Measurements from ENCODE around the gene MAPK12. TPM values are rescaled to one million over a fixed set of nuclear protein-coding genes. Genes with fewer than 3 reads are reported as not detected.
"Not testable (repeated sequence)": the region's sequence is repeated elsewhere in the genome, so short reads cannot be mapped to it uniquely, and the experiment has no call there.

MAPK12 gene
- total and polyA plus RNA-seq, 2 of the 8 experiments (the other 6 are each of a cell fraction or from before 2014, with no cell fraction given) = 17.3 to 20.3 TPM

- Histone ChIP-seq H3K4me1 (replicated peaks in 1 of 4; ENCODE audit: control insufficient read depth in 3 of 4, insufficient read depth in 4 of 4, low read length in 3 of 4) (peaks cover 2 to 14% (median 9%) of the 10 kb centered on the region in 4 experiments; a peak in 6 of 7 replicates), H3K23me2 (ENCODE audit: low read depth, low read length) (peaks cover 11% of the 10 kb centered on the region; the same call in 1 of the 2 replicates), H3K27me3 (replicated peaks in 1 of 4; ENCODE audit: control insufficient read depth in 3 of 4, extremely low read depth in 1 of 4, insufficient read depth in 3 of 4, low read length in 3 of 4) (peaks cover 22 to 32% (median 31%) of the 10 kb centered on the region in 4 experiments; a peak in 6 of 7 replicates), H3K36me3 (ENCODE audit: control insufficient read depth in 2 of 4, insufficient read depth in 4 of 4, low read length in 3 of 4) (peaks cover 6 to 34% (median 25%) of the 10 kb centered on the region in 4 experiments; a peak in 7 of 8 replicates), H4K20me1 (replicated peaks in 1 of 2; ENCODE audit: control insufficient read depth in 1 of 2, insufficient read depth in 2 of 2, low read length in 2 of 2) (peaks cover 6 to 10% of the 10 kb centered on the region in 2 experiments), H3K9me3 (ENCODE audit: insufficient read depth in 2 of 2, low read depth in 1 of 2, low read length in 1 of 2) (peaks cover 7 to 24% of the 10 kb centered on the region in 2 experiments; a peak in 3 of 4 replicates)
- H2BK20ac ChIP-seq (ENCODE audit: low read length); H2BK15ac ChIP-seq (ENCODE audit: low read length); H3K4ac ChIP-seq (replicated peaks; ENCODE audit: insufficient read length, low read depth, low read length); H4K5ac ChIP-seq (ENCODE audit: insufficient read length, low read depth, low read length); H4K8ac ChIP-seq (ENCODE audit: extremely low read depth, insufficient read depth, low read length); H4K91ac ChIP-seq (replicated peaks; ENCODE audit: insufficient read length, low read length); H3K9ac ChIP-seq (replicated peaks in 1 of 4; ENCODE audit: extremely low read depth in 1 of 4, low read depth in 3 of 4, low read length in 3 of 4); H3K14ac ChIP-seq (ENCODE audit: insufficient read length); FAIRE-seq; H3K79me2 ChIP-seq (ENCODE audit: control insufficient read depth in 1 of 2, insufficient read depth in 2 of 2, low read length in 2 of 2); H2AFZ ChIP-seq (ENCODE audit: low read length); DNase-seq (ENCODE audit: low read depth in 1 of 2, low spot score in 2 of 2); H3K79me1 ChIP-seq (ENCODE audit: low read depth, low read length); H3K23ac ChIP-seq (ENCODE audit: insufficient read length); H2BK120ac ChIP-seq (replicated peaks; ENCODE audit: low read depth, low read length); H3K27ac ChIP-seq (ENCODE audit: low read depth, low read length); H2AK5ac ChIP-seq (ENCODE audit: low read depth, low read length); H3K56ac ChIP-seq (replicated peaks; ENCODE audit: insufficient read length, low read depth, low read length); H2BK12ac ChIP-seq (ENCODE audit: low read depth, low read length); H3K4me3 ChIP-seq (ENCODE audit: extremely low read depth in 1 of 4, insufficient read depth in 2 of 4, low read depth in 3 of 4, low read length in 4 of 4); H3K4me2 ChIP-seq (ENCODE audit: insufficient read depth in 1 of 2, low read depth in 2 of 2, low read length in 2 of 2); H2BK5ac ChIP-seq (ENCODE audit: low read depth, low read length); H3K18ac ChIP-seq (ENCODE audit: extremely low read depth, low read length): not testable (repeated sequence)
- 95% methylated on average over 9 of the region's 11 CpGs; no CpG with 5 or more reads in 1 of the 2 experiments for WGBS, 2 experiments (ENCODE audit: extremely low coverage in 1 of 2, insufficient coverage in 1 of 2, insufficient read length in 1 of 2, insufficient replicate concordance in 2 of 2, low coverage in 1 of 2, low lambda C conversion rate in 2 of 2, missing lambda C conversion rate in 1 of 2)
- CTCF ChIA-PET (ENCODE audit: partially characterized antibody) = interaction anchor here (0.6 to 6.0 kb wide), 15 partner anchors 9 to 166 kb away, joined by 3 to 39 read pairs (median 4); partner anchors contain the start of genes DENND6B and MAPK12
- POLR2A ChIA-PET (ENCODE audit: partially characterized antibody) = interaction anchor here (0.9 to 3.2 kb wide), 6 partner anchors 18 to 68 kb away, joined by 3 to 12 read pairs (median 4); partner anchors contain the start of gene HDAC10
Observed at GRCh38 chr22:50273352-50273751, 11.9 kb upstream of the MAPK12 start.

All from H1 (cell line).